H1 (cell line): ENCODE data around the gene MAP2K1. TPM values are rescaled to one million over a fixed set of nuclear protein-coding genes. Genes with fewer than 3 reads are reported as not detected.

Experiments
- CTCF ChIA-PET: fragments of 300-600 bp; sonication (Branson Sonifier 250); formaldehyde crosslinking; loops from one replicate; lab custom pipeline; 2021; ENCODE audit not compliant: partially characterized antibody; lab: Charles Lee
- POLR2A ChIA-PET: fragments of 300-600 bp; sonication (Branson Sonifier 250); formaldehyde crosslinking; loops from one replicate; lab custom pipeline; 2021; ENCODE audit warnings: inconsistent platforms; ENCODE audit not compliant: partially characterized antibody; lab: Charles Lee
- DNase-seq, 2 experiments: peaks; one replicate each; pipeline versions ENCODE4 v3.0.0 to v3.0.0-alpha.2; 2010 to 2022; ENCODE audit warnings: low spot score in 2 of 2, low read depth in 1 of 2, mixed read lengths in 1 of 2
- FAIRE-seq: peaks from 2 replicates; lab custom pipeline; 2011; peaks lifted over from hg19 to GRCh38; lab: Jason Lieb, UNC
- H2AFZ ChIP-seq: 2 replicates; pipeline ENCODE4 v1.8.1; 2012; ENCODE audit warnings: low read length, inconsistent platforms
- H2AK5ac ChIP-seq: 2 replicates; pipeline ENCODE4 v1.6.1; 2013; ENCODE audit warnings: low read depth, low read length
- H2BK120ac ChIP-seq: replicated peaks from 2 replicates; pipeline ENCODE3; 2013; ENCODE audit warnings: low read depth, low read length, inconsistent platforms
- H2BK12ac ChIP-seq: 2 replicates; pipeline ENCODE4 v1.6.1; 2013; ENCODE audit warnings: low read depth, low read length
- H2BK15ac ChIP-seq: 2 replicates; pipeline ENCODE4 v1.6.1; 2013; ENCODE audit warnings: low read length
- H2BK20ac ChIP-seq: 2 replicates; pipeline ENCODE4 v1.6.1; 2013; ENCODE audit warnings: low read length
- H2BK5ac ChIP-seq: 2 replicates; pipeline ENCODE4 v1.6.1; 2013; ENCODE audit warnings: low read depth, low read length
- H3K14ac ChIP-seq: 2 replicates; pipeline ENCODE4 v1.6.1; 2013; ENCODE audit warnings: inconsistent platforms; ENCODE audit not compliant: insufficient read length
- H3K18ac ChIP-seq: 2 replicates; pipeline ENCODE4 v1.6.1; 2013; ENCODE audit warnings: low read length; ENCODE audit errors: extremely low read depth
- H3K23ac ChIP-seq: 2 replicates; pipeline ENCODE4 v1.6.1; 2013; ENCODE audit warnings: inconsistent platforms; ENCODE audit not compliant: insufficient read length
- H3K23me2 ChIP-seq: 2 replicates; pipeline ENCODE4 v1.6.1; 2013; ENCODE audit warnings: low read depth, low read length
- H3K27ac ChIP-seq: 2 replicates; pipeline ENCODE4 v1.6.1; 2011; ENCODE audit warnings: low read depth, low read length, inconsistent platforms
- H3K27me3 ChIP-seq, 4 experiments: replicated peaks in 1 of 4; 1 replicate in 1 of 4; 2 replicates in 3 of 4; pipeline versions ENCODE4 v1.6.1 to v1.8.1; 2011 to 2013; ENCODE audit warnings: low read length in 3 of 4, mild to moderate bottlenecking in 3 of 4, inconsistent platforms in 2 of 4, mixed read lengths in 2 of 4, moderate library complexity in 1 of 4; ENCODE audit not compliant: control insufficient read depth in 3 of 4, insufficient read depth in 3 of 4; ENCODE audit errors: extremely low read depth in 1 of 4
- H3K36me3 ChIP-seq, 4 experiments: 2 replicates each; pipeline versions ENCODE4 v1.6.1 to v1.8.1; 2011 to 2013; ENCODE audit warnings: mild to moderate bottlenecking in 4 of 4, low read length in 3 of 4, moderate library complexity in 2 of 4, control low read depth in 1 of 4, inconsistent platforms in 1 of 4; ENCODE audit not compliant: insufficient read depth in 4 of 4, control insufficient read depth in 2 of 4
- H3K4ac ChIP-seq: replicated peaks from 2 replicates; pipeline ENCODE3; 2013; ENCODE audit warnings: low read length, low read depth, mixed read lengths, inconsistent platforms; ENCODE audit not compliant: insufficient read length
- H3K4me1 ChIP-seq, 4 experiments: replicated peaks in 1 of 4; 1 replicate in 1 of 4; 2 replicates in 3 of 4; pipeline versions ENCODE4 v1.6.1 to v1.8.1; 2011 to 2013; ENCODE audit warnings: low read length in 3 of 4, inconsistent platforms in 2 of 4, mixed read lengths in 1 of 4; ENCODE audit not compliant: insufficient read depth in 4 of 4, control insufficient read depth in 3 of 4
- H3K4me2 ChIP-seq, 2 experiments: 2 replicates each; pipeline versions ENCODE4 v1.6.1 to v1.8.1; 2011 to 2013; ENCODE audit warnings: low read depth in 2 of 2, low read length in 2 of 2, control low read depth in 1 of 2, inconsistent platforms in 1 of 2, mild to moderate bottlenecking in 1 of 2; ENCODE audit not compliant: insufficient read depth in 1 of 2
- H3K4me3 ChIP-seq, 4 experiments: fragments of 200-600, 300-600 bp in 1 of 4; sonication (generic), shearing (Covaris generic), sonication (Bioruptor Twin) in 1 of 4; 2 replicates each; pipeline versions ENCODE4 v1.5.1 to v1.8.1; 2011 to 2016; ENCODE audit warnings: low read length in 4 of 4, low read depth in 3 of 4, control low read depth in 2 of 4, inconsistent platforms in 2 of 4, mild to moderate bottlenecking in 2 of 4, mixed read lengths in 1 of 4, moderate library complexity in 1 of 4; ENCODE audit not compliant: insufficient read depth in 2 of 4; ENCODE audit errors: extremely low read depth in 1 of 4
- H3K56ac ChIP-seq: replicated peaks from 2 replicates; pipeline ENCODE3; 2013; ENCODE audit warnings: low read depth, mild to moderate bottlenecking, mixed read lengths, low read length, inconsistent platforms; ENCODE audit not compliant: insufficient read length
- H3K79me1 ChIP-seq: 2 replicates; pipeline ENCODE4 v1.6.1; 2013; ENCODE audit warnings: low read depth, low read length, control low read depth
- H3K79me2 ChIP-seq, 2 experiments: 2 replicates each; pipeline versions ENCODE4 v1.6.1 to v1.8.1; 2012 to 2013; ENCODE audit warnings: low read length in 2 of 2, mild to moderate bottlenecking in 2 of 2, inconsistent platforms in 1 of 2; ENCODE audit not compliant: insufficient read depth in 2 of 2, control insufficient read depth in 1 of 2
- H3K9ac ChIP-seq, 4 experiments: replicated peaks in 1 of 4; 1 replicate in 1 of 4; 2 replicates in 3 of 4; pipeline versions ENCODE4 v1.6.1 to v1.8.1; 2011 to 2013; ENCODE audit warnings: low read depth in 3 of 4, low read length in 3 of 4, control low read depth in 2 of 4, mild to moderate bottlenecking in 2 of 4, moderate library complexity in 2 of 4, inconsistent platforms in 1 of 4; ENCODE audit errors: extremely low read depth in 1 of 4
- H3K9me3 ChIP-seq, 2 experiments: 2 replicates each; pipeline versions ENCODE4 v1.6.1 to v1.8.1; 2012 to 2013; ENCODE audit warnings: mild to moderate bottlenecking in 2 of 2, moderate library complexity in 2 of 2, control low read depth in 1 of 2, inconsistent platforms in 1 of 2, low read depth in 1 of 2, low read length in 1 of 2, mixed read lengths in 1 of 2; ENCODE audit not compliant: insufficient read depth in 2 of 2
- H4K20me1 ChIP-seq, 2 experiments: replicated peaks in 1 of 2; 2 replicates each; pipeline versions ENCODE3 to v1.8.1; 2011 to 2013; ENCODE audit warnings: inconsistent platforms in 2 of 2, low read length in 2 of 2, mild to moderate bottlenecking in 1 of 2; ENCODE audit not compliant: insufficient read depth in 2 of 2, control insufficient read depth in 1 of 2
- H4K5ac ChIP-seq: 2 replicates; pipeline ENCODE4 v1.6.1; 2013; ENCODE audit warnings: low read length, low read depth, mixed read lengths, inconsistent platforms; ENCODE audit not compliant: insufficient read length
- H4K8ac ChIP-seq: 2 replicates; pipeline ENCODE4 v1.8.0; 2013; ENCODE audit warnings: mild to moderate bottlenecking, moderate library complexity, low read length, inconsistent platforms; ENCODE audit not compliant: insufficient read depth; ENCODE audit errors: extremely low read depth
- H4K91ac ChIP-seq: replicated peaks from 2 replicates; pipeline ENCODE3; 2013; ENCODE audit warnings: low read length, mixed read lengths, inconsistent platforms; ENCODE audit not compliant: insufficient read length
- ASH2L ChIP-seq: fragments of 200-600, 300-600 bp; sonication (generic); IDR thresholded peaks from one replicate; pipeline ENCODE4 v1.7.1; 2017; ENCODE audit warnings: low read length
- BCL11A ChIP-seq, 2 experiments: IDR thresholded peaks; one replicate each; pipeline ENCODE4 v1.6.1; 2011; ENCODE audit warnings: low read depth in 2 of 2, low read length in 2 of 2, mild to moderate bottlenecking in 2 of 2
- EGR1 ChIP-seq: IDR thresholded peaks from 2 replicates; pipeline ENCODE4 v1.6.1; 2011; ENCODE audit warnings: low read depth, low read length, borderline replicate concordance
- JUND ChIP-seq: IDR thresholded peaks from 2 replicates; pipeline ENCODE4 v1.6.1; 2011; ENCODE audit warnings: mild to moderate bottlenecking, improper control_type of control experiment, low read length
- POLR2A ChIP-seq, 2 experiments: IDR thresholded peaks; 1 replicate in 1 of 2; 2 replicates in 1 of 2; pipeline ENCODE4 v1.6.1; 2011; ENCODE audit warnings: low read depth in 2 of 2, low read length in 2 of 2, mild to moderate bottlenecking in 2 of 2; ENCODE audit errors: control extremely low read depth in 1 of 2
- SIRT6 ChIP-seq: IDR thresholded peaks from one replicate; pipeline ENCODE4 v1.7.1; 2012; ENCODE audit warnings: low read length, inconsistent platforms
- SP1 ChIP-seq: IDR thresholded peaks from 2 replicates; pipeline ENCODE4 v1.6.1; 2011; ENCODE audit warnings: low read depth, low read length
- SUZ12 ChIP-seq: fragments of 200-600 bp; sonication (generic); IDR thresholded peaks from 2 replicates; pipeline ENCODE4 v1.6.1; 2012; ENCODE audit warnings: mild to moderate bottlenecking, inconsistent platforms, low read length, moderate library complexity, mixed read lengths
- TBP ChIP-seq: IDR thresholded peaks from 2 replicates; pipeline ENCODE4 v1.6.1; 2011; ENCODE audit warnings: low read depth, low read length, improper control_type of control experiment
- TEAD4 ChIP-seq: IDR thresholded peaks from 2 replicates; pipeline ENCODE4 v1.6.1; 2012; ENCODE audit warnings: low read depth, low read length, inconsistent platforms, mixed read lengths
- WGBS, 2 experiments: shearing (Covaris generic) in 1 of 2; methylation state at CpG; one replicate each; pipeline versions ENCODE4 v1.1.6 to v1.1.7; 2013 to 2015; ENCODE audit warnings: low lambda C conversion rate in 2 of 2, mixed read lengths in 2 of 2, inconsistent platforms in 1 of 2, low coverage in 1 of 2, missing lambda C conversion rate in 1 of 2; ENCODE audit not compliant: insufficient replicate concordance in 2 of 2, insufficient coverage in 1 of 2, insufficient read length in 1 of 2; ENCODE audit errors: extremely low coverage in 1 of 2, missing lambda C conversion rate in 1 of 2; 5-methylcytosine and 5-hydroxymethylcytosine counted together
- polyA plus RNA-seq, 7 experiments: library from polyadenylated mRNA; depleted of rRNA in 3 of 7; stranded (reverse) in 5 of 7; unstranded in 2 of 7; fragments of >200 nt in 5 of 7; fragments of 200-250 nt in 2 of 7; gene quantifications; 1 replicate in 5 of 7; 2 replicates in 1 of 7; 4 replicates in 1 of 7; pipeline versions ENCODE4 v1.2.1 to v1.2.3, GENCODE V29; 2011 to 2013; ENCODE audit warnings: missing spikeins in 2 of 7, mixed read lengths in 2 of 7
- total RNA-seq: library from RNA; stranded (reverse); fragmentation: NEBNext Ultra II Directional; extraction: Animal tissue kit (Norgen Biotek cat#: 25700); gene quantifications from 2 replicates; pipeline ENCODE4 v1.2.1, GENCODE V29; 2021

MAP2K1 gene
- total and polyA plus RNA-seq, 2 of the 8 experiments (the other 6 are each of a cell fraction or from before 2014, with no cell fraction given): 54.7 to 78.2 TPM

- CTCF ChIA-PET: interaction anchor here (1.0 to 2.4 kb wide), 4 partner anchors 8 to 346 kb away, joined by 3 to 16 read pairs (median 5); partner anchors contain the start of gene SNAPC5
- H4K5ac ChIP-seq: no peak overlapping the region
- no peak overlapping the region for H3K4ac ChIP-seq
- H3K27me3 ChIP-seq: no peaks in the 10 kb centered on the region
- H3K79me2 ChIP-seq: peaks cover 20 to 69% of the 10 kb centered on the region in 2 experiments
- no peak overlapping the region for H3K14ac ChIP-seq
- WGBS, 2 experiments: 60% methylated on average over 4 of the region's 4 CpGs; no CpG with 5 or more reads in 1 of the 2 experiments
- no peak overlapping the region for H3K23ac ChIP-seq
- H3K4me2 ChIP-seq: peak overlapping the region; percentile 85 to 93
- 0 out of 2 replicates have a peak overlapping the region, but pooled peaks have one; percentile 76 for H2BK5ac ChIP-seq
- peaks cover 4% of the 10 kb centered on the region for H3K79me1 ChIP-seq
- no peak overlapping the region for H4K91ac ChIP-seq
- no peak overlapping the region for H2BK20ac ChIP-seq
- no peak overlapping the region for H3K56ac ChIP-seq
- peaks cover 18 to 39% (median 25%) of the 10 kb centered on the region in 4 experiments for H3K36me3 ChIP-seq
- no peak overlapping the region for H2AK5ac ChIP-seq
- no peaks in the 10 kb centered on the region for H3K9me3 ChIP-seq
- H4K20me1 ChIP-seq: peaks cover 0 to 4% of the 10 kb centered on the region in 2 experiments
- peak overlapping the region; percentile 74 to 98 (median 84); a peak in 6 of 7 replicates for H3K9ac ChIP-seq
- H3K23me2 ChIP-seq: peaks cover 12% of the 10 kb centered on the region
- no peak overlapping the region for H2AFZ ChIP-seq
- no peak overlapping the region for H3K27ac ChIP-seq
- no peak for DNase-seq
- H3K18ac ChIP-seq: no peak overlapping the region
- no peak overlapping the region for H2BK15ac ChIP-seq
- no peak overlapping the region for H2BK120ac ChIP-seq
- H3K4me3 ChIP-seq: peak overlapping the region; percentile 95 to 100 (median 99)
- peaks cover 0 to 6% (median 5%) of the 10 kb centered on the region in 4 experiments; a peak in 4 of 7 replicates for H3K4me1 ChIP-seq
- no peak overlapping the region for H2BK12ac ChIP-seq
- H4K8ac ChIP-seq: no peak overlapping the region
- FAIRE-seq: no peak
- POLR2A ChIA-PET: interaction anchor here (0.5 to 4.7 kb wide), 29 partner anchors 8 to 869 kb away, joined by 3 to 52 read pairs (median 6); partner anchors contain the start of genes LCTL, MAP2K1, MEGF11 and RAB11A
- TF ChIP-seq ASH2L (no peak), SP1 (no peak), BCL11A (IDR thresholded peaks at IDR 0.05; ENCODE audit: low read depth in 2 of 2, low read length in 2 of 2) (no peak), TBP (no peak), EGR1 (no peak), JUND (no peak), POLR2A (IDR thresholded peaks at IDR 0.05; ENCODE audit: control extremely low read depth in 1 of 2, low read depth in 2 of 2, low read length in 2 of 2) (no peak), TEAD4 (no peak), SIRT6 (no peak), SUZ12 (no peak)
Observed at GRCh38 chr15:66505818-66506217, 119.1 kb downstream of the MAP2K1 start.
